Measurements from ENCODE around the gene USP20. TPM values are rescaled to one million over a fixed set of nuclear protein-coding genes. Genes with fewer than 3 reads are reported as not detected.

The USP20 gene
- total RNA-seq, 1 experiment from 2014 or later, result 16.8 TPM

- Histone ChIP-seq H3K79me2 (ENCODE audit: insufficient read depth, low read length) (no peaks in the 10 kb centered on the region), H3K4me2 (ENCODE audit: low read length) (no peak overlapping the region), H3K4me3 (replicated peaks in 1 of 2; ENCODE audit: low read depth in 1 of 2, low read length in 2 of 2) (no peak overlapping the region), H3K9me2 (ENCODE audit: insufficient read depth) (no peaks in the 10 kb centered on the region), H3K27me3 (ENCODE audit: insufficient read depth, low read length) (no peaks in the 10 kb centered on the region), H3K9me3 (ENCODE audit: control insufficient read depth in 1 of 2, insufficient read depth in 1 of 2, low read depth in 1 of 2, low read length in 2 of 2) (no peaks in the 10 kb centered on the region), H3K4me1 (ENCODE audit: control insufficient read depth in 1 of 2, insufficient read depth in 2 of 2, low read length in 2 of 2) (peaks cover 0 to 5% of the 10 kb centered on the region in 2 experiments; a peak in 2 of 4 replicates), H3K9ac (ENCODE audit: low read length) (no peak overlapping the region), H4K20me1 (ENCODE audit: insufficient read depth) (no peaks in the 10 kb centered on the region), H3K36me3 (ENCODE audit: control insufficient read depth in 1 of 2, insufficient read depth in 2 of 2, low read length in 2 of 2) (no peaks in the 10 kb centered on the region; a peak in 1 of 4 replicates), H2AFZ (ENCODE audit: low read depth, low read length, poor library complexity, severe bottlenecking) (no peak overlapping the region), H3K27ac (ENCODE audit: low read depth, low read length) (no peak overlapping the region)
- DNase-seq (ENCODE audit: low read depth, low spot score) (no peak), ATAC-seq (no peak)
- TF ChIP-seq SP1 (IDR thresholded peaks at IDR 0.05; ENCODE audit: low read depth) (no peak), EGR1 (IDR thresholded peaks at IDR 0.05; ENCODE audit: low read depth) (no peak), FOSL1 (IDR thresholded peaks at IDR 0.05; ENCODE audit: low read depth) (no peak), EZH2 (IDR thresholded peaks at IDR 0.05) (no peak), EZH2phosphoT487 (IDR thresholded peaks at IDR 0.05; ENCODE audit: borderline replicate concordance) (no peak), SIN3A (IDR thresholded peaks at IDR 0.05; ENCODE audit: low read depth) (no peak), SRF (IDR thresholded peaks at IDR 0.05; ENCODE audit: low read depth) (no peak), CBX3 (IDR thresholded peaks at IDR 0.05; ENCODE audit: low read depth) (no peak), ZNF274 (IDR thresholded peaks at IDR 0.05; ENCODE audit: low read depth, low read length) (no peak), POLR2AphosphoS5 (IDR thresholded peaks at IDR 0.05; ENCODE audit: low read depth, low read length) (no peak), JUND (IDR thresholded peaks at IDR 0.05) (no peak), MAX (IDR thresholded peaks at IDR 0.05) (no peak), ELF1 (IDR thresholded peaks at IDR 0.05; ENCODE audit: borderline replicate concordance, low read depth) (no peak), TCF7L2 (IDR thresholded peaks at IDR 0.05; ENCODE audit: borderline replicate concordance, extremely low read depth, insufficient read depth, insufficient read length) (no peak), CEBPB (IDR thresholded peaks at IDR 0.05; ENCODE audit: low read depth) (no peak), ZFX (IDR thresholded peaks at IDR 0.05) (no peak), ATF3 (IDR thresholded peaks at IDR 0.05) (no peak)
- TF ChIP-seq, protein P1, sequence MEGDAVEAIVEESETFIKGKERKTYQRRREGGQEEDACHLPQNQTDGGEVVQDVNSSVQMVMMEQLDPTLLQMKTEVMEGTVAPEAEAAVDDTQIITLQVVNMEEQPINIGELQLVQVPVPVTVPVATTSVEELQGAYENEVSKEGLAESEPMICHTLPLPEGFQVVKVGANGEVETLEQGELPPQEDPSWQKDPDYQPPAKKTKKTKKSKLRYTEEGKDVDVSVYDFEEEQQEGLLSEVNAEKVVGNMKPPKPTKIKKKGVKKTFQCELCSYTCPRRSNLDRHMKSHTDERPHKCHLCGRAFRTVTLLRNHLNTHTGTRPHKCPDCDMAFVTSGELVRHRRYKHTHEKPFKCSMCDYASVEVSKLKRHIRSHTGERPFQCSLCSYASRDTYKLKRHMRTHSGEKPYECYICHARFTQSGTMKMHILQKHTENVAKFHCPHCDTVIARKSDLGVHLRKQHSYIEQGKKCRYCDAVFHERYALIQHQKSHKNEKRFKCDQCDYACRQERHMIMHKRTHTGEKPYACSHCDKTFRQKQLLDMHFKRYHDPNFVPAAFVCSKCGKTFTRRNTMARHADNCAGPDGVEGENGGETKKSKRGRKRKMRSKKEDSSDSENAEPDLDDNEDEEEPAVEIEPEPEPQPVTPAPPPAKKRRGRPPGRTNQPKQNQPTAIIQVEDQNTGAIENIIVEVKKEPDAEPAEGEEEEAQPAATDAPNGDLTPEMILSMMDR (IDR thresholded peaks at IDR 0.05 in 2 of 3, conservative IDR thresholded peaks at IDR 0.05 in 1 of 3; ENCODE audit: borderline replicate concordance in 1 of 3, insufficient read depth in 1 of 3, low read depth in 2 of 3, low read length in 2 of 3), result no peak
- TF ChIP-seq, protein P2, sequence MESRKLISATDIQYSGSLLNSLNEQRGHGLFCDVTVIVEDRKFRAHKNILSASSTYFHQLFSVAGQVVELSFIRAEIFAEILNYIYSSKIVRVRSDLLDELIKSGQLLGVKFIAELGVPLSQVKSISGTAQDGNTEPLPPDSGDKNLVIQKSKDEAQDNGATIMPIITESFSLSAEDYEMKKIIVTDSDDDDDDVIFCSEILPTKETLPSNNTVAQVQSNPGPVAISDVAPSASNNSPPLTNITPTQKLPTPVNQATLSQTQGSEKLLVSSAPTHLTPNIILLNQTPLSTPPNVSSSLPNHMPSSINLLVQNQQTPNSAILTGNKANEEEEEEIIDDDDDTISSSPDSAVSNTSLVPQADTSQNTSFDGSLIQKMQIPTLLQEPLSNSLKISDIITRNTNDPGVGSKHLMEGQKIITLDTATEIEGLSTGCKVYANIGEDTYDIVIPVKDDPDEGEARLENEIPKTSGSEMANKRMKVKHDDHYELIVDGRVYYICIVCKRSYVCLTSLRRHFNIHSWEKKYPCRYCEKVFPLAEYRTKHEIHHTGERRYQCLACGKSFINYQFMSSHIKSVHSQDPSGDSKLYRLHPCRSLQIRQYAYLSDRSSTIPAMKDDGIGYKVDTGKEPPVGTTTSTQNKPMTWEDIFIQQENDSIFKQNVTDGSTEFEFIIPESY (IDR thresholded peaks at IDR 0.05; ENCODE audit: extremely low read depth, insufficient replicate concordance, low read length), result no peak
- TF ChIP-seq, protein P3, sequence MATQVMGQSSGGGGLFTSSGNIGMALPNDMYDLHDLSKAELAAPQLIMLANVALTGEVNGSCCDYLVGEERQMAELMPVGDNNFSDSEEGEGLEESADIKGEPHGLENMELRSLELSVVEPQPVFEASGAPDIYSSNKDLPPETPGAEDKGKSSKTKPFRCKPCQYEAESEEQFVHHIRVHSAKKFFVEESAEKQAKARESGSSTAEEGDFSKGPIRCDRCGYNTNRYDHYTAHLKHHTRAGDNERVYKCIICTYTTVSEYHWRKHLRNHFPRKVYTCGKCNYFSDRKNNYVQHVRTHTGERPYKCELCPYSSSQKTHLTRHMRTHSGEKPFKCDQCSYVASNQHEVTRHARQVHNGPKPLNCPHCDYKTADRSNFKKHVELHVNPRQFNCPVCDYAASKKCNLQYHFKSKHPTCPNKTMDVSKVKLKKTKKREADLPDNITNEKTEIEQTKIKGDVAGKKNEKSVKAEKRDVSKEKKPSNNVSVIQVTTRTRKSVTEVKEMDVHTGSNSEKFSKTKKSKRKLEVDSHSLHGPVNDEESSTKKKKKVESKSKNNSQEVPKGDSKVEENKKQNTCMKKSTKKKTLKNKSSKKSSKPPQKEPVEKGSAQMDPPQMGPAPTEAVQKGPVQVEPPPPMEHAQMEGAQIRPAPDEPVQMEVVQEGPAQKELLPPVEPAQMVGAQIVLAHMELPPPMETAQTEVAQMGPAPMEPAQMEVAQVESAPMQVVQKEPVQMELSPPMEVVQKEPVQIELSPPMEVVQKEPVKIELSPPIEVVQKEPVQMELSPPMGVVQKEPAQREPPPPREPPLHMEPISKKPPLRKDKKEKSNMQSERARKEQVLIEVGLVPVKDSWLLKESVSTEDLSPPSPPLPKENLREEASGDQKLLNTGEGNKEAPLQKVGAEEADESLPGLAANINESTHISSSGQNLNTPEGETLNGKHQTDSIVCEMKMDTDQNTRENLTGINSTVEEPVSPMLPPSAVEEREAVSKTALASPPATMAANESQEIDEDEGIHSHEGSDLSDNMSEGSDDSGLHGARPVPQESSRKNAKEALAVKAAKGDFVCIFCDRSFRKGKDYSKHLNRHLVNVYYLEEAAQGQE (IDR thresholded peaks at IDR 0.05; ENCODE audit: low read depth), result no peak
- intact Hi-C loops (cut with micrococcal nuclease), result no loop called here
- ChIA-PET CTCF (no interaction called here), RAD21 (ENCODE audit: low non-redundant PET in 1 of 2, low total read pairs in 2 of 2, uncharacterized antibody in 2 of 2, unreplicated experiment in 2 of 2) (no interaction called here), POLR2A (no interaction called here)
- BruUV-seq (replicated peaks), result no TSS peak
Observed at GRCh38 chr9:129901993-129902739, 66.9 kb downstream of the USP20 start.

Measured in HCT116 (cell line).